M059J (cell line): Measurements from ENCODE around the gene BGLAP. TPM values are rescaled to one million over a fixed set of nuclear protein-coding genes. Genes with fewer than 3 reads are reported as not detected.
"Not testable (repeated sequence)": the region's sequence is repeated elsewhere in the genome, so short reads cannot be mapped to it uniquely, and the experiment has no call there.

Experiments
- DNase-seq: peaks from one replicate; pipeline ENCODE4 v3.0.0-alpha.2; 2012; ENCODE audit warnings: low read depth
- total RNA-seq: library from RNA; depleted of rRNA; stranded (reverse); fragments of >200 nt; shearing (Covaris generic); gene quantifications from 2 replicates; pipeline ENCODE4 v1.2.3, GENCODE V29; 2014; rRNA removed

The BGLAP gene
- not detected in 2 replicates for total RNA-seq

DNA sequence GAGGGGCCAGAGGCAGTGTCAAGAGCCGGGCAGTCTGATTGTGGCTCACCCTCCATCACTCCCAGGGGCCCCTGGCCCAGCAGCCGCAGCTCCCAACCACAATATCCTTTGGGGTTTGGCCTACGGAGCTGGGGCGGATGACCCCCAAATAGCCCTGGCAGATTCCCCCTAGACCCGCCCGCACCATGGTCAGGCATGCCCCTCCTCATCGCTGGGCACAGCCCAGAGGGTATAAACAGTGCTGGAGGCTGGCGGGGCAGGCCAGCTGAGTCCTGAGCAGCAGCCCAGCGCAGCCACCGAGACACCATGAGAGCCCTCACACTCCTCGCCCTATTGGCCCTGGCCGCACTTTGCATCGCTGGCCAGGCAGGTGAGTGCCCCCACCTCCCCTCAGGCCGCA, at the start of gene BGLAP:
BGLAP (plus strand) TSS at position 259 of the 400 bp plus-strand sequence; CDS start at position 307, 48 bp downstream.
- peak; percentile 62 for DNase-seq

DNA sequence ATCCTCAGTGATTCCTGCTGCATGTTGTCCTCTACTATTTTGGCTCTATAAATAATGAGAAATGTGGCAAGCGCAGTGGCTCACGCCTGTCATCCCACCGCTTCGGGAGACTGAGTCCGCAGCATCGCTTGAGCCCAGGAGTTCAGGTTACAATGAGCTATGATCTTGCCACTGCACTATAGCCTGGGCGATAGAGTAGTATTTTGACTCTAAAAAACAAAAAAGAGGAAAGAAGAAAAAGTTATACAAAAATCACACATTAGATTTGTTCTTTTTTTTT, 48.8 kb upstream of the BGLAP start:
- DNase-seq: no peak

- peak; percentile 98 for DNase-seq
Measured at GRCh38 chr1:156193488-156194299, 48.3 kb upstream of the BGLAP start, which contains the start of gene SLC25A44. Gene SLC25A44, plus strand, starts transcription at chr1:156194104. Its CDS starts 5,744 bp downstream, at chr1:156199848.

GRCh38 chr1:156194300-156194652, 47.7 kb upstream of the BGLAP start:
- peak; percentile 9 for DNase-seq

DNA sequence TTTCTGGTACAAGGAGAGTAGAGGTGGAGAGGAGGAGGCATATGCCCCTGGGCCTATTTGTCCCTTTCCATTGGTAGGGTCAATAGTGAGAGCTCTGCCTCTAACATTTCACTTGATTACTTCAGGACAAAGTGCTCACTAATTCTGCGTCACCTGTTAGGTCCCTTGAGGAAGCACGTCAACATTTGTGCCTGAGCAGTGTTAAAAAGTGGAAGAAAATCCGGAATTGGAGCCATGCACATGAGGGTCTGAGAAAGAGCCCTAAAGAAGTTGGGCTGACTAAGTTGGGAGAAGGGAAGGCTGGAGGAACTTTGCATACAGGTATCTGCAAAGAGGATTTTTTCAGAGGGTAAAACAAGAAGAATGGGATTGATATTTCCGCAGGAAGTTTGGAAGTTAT, 46.1 kb upstream of the BGLAP start:
- DNase-seq: no peak

GRCh38 chr1:156196445-156196844, 45.5 kb upstream of the BGLAP start:
- DNase-seq: no peak

DNA sequence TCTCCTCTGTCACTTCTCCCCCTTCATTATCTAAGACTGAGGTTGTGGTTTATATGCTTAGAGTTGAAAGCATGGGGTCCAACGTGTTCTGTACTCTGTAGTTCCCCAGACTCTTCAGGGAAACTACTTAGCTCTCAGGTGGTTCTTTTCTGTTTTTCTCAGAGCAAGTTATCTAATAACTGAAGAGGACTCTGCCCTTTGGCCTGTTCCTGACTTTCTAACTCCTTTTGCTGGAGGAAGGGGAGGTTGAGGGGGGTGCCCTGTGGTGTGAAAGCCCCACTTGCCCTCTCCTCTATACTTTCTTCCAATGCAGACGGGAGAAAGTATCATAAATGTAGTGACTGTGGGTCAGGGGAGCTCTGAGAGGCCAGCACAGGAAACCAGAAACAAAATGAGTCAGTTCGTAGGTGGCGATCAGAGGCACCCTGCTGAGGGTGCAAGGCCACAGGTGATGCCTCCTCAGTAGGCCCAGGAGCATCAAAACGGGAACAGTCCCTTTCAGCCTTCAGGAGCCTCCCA, 43.1 kb upstream of the BGLAP start:
- no peak for DNase-seq

GRCh38 chr1:156200044-156200443, 41.9 kb upstream of the BGLAP start:
- no peak for DNase-seq

DNA sequence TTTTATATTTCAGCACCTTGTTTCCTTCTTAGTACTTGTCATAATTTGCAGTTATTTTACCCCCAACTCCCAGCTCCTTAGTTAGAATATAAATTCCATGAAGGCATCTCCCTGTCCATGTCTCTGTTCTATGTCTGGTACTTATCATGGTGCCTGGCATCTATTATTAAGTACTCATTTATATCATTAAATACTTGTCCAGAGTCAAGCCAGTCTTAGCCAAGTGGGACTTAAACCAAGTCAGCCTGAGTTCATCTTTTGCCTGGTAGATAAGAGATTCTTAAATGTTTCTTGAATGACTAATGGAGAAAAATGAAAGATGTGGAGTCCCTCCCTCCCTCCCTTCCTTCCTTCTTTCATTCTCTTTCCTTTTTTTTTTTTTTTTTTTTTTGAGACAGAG, 38.7 kb upstream of the BGLAP start:
- DNase-seq: peak; percentile 60

GRCh38 chr1:156204686-156205085, 37.3 kb upstream of the BGLAP start:
- DNase-seq: no peak

- peak; percentile 12 for DNase-seq
Measured at GRCh38 chr1:156211243-156211642, 30.7 kb upstream of the BGLAP start.

DNA sequence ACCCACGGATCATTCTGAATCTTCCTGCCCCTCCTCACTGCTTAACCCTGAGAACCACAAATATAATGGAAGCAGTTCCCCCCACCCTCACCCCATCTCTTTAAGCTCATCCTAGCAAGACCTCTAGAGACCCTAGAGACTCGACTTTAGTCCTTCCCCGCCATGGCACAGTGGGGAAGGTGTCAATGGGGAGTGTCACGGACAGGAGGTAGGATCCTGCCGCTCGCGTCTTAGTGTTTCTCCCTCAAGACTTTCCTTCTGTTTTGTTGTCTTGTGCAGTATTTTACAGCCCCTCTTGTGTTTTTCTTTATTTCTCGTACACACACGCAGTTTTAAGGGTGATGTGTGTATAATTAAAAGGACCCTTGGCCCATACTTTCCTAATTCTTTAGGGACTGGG, 29.9 kb upstream of the BGLAP start:
- DNase-seq: no peak

- DNase-seq: peak; percentile 96
Measured at GRCh38 chr1:156212833-156213643, 28.9 kb upstream of the BGLAP start, which contains the start of gene PMF1. Gene PMF1, plus strand, starts transcription at chr1:156213007. Its CDS starts 9 bp downstream, at chr1:156213016.

DNA sequence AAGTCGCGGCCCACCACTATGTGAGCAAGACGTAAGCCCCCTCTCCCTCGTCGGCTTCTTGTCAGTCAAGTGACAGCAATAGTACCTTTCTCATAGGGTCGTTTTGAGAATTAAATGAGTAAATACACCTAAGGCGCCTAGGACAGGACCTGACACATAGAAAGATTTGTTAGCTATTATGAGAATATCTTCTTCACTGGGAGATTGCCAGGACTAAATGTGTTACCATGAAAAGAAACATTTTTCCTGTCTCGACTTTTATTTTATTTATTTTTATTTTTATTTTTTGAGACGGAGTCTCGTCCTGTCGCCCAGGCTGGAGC, 28.4 kb upstream of the BGLAP start:
- DNase-seq: no peak

DNA sequence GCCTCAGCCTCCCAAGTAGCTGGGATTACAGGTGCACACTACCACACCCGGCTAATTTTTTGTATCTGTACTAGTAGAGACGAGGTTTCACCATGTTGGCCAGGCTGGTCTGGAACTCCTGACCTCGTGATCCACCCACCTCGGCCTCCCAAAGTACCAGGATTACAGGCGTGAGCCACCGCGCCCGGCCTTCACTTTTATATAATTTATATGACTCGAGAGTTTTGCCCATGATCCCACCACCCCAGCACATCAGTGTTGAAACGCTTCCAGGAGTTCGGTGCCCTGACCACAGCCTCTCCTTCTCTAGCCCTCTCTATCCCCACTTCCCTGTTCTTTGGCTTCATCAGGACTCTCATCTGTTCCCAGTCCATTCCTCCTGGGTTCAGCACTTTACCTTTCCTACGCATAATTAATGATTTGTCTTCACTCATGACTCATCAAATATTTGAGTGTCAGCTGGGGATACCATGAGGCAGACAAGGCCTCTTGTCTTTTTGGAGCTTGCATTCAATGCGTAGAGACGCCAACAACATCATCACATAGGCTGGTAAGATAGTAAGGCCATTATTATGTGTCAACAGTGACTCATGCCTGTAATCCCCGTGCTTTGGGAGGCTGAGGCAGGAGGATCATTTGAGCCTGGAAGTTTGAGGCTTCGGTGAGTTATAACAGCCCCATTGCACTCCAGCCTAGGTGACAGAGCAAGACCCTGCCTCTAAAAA, 27.8 kb upstream of the BGLAP start:
- peak; percentile 91 for DNase-seq

DNA sequence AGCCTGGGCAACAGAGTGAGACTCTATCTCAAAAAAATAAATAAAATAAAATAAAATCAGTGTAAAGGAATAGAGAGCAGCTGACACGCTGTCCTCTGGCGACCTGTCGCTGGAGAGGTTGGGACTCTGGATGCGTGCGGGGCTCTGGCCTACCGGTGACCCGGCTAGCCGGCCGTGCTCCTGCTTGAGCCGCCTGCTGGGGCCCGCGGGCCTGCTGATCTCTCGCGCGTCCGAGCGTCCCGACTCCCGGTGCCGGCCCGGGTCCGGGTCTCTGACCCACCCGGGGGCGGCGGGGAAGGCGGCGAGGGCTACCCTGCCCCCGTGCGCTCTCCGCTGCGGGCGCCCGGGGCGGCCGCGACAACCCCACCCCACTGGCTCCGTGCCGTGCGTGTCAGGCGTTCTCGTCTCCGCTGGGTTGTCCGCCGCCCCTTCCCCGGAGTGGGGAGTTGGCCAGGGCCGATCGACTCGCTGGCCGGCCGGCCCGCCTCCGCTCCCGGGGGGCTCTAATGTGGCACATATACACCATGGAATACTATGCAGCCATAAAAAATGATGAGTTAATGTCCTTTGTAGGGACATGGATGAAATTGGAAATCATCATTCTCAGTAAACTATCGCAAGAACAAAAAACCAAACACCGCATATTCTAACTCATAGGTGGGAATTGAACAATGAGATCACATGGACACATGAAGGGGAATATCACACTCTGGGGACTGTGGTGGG, 25.5 kb upstream of the BGLAP start:
- not testable (repeated sequence) for DNase-seq

GRCh38 chr1:156217871-156218270, 24.1 kb upstream of the BGLAP start:
- peak; percentile 81 for DNase-seq

DNA sequence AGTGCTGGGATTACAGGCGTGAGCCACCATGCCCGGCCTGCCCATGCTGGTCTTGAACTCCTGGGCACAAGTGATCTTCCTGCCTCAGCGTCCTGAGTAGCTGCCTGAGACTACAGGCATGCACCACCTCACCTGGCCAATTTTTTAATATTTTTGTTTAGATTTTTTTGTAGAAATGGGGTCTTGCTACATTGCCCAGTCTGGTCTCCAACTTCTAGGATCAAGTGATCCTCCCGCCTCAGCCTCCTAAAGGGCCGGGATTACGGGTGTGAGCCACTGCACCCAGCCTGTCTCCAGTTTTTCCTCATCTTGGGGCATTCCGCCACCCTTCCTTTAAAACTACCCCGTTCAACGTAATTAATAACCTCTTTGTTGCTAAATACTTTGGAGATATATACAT, 21.8 kb upstream of the BGLAP start:
- DNase-seq: no peak

GRCh38 chr1:156221986-156222692, 19.8 kb upstream of the BGLAP start:
- DNase-seq: no peak

DNA sequence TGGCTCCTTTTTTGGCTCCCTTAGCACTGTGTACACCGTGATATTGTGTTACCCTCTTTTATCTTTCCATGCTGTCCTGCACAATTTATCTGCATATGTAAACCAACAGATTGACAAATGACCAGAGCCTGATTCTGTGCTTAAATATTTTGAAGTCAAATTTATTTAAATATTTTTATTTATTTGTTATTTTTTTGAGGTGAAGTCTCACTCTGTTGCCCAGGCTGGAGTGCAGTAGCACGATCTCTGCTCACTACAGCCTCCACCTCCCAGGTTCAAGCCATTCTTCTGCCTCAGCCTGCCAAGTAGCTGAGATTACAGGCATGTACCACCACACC, 16.3 kb upstream of the BGLAP start:
- DNase-seq: no peak

DNA sequence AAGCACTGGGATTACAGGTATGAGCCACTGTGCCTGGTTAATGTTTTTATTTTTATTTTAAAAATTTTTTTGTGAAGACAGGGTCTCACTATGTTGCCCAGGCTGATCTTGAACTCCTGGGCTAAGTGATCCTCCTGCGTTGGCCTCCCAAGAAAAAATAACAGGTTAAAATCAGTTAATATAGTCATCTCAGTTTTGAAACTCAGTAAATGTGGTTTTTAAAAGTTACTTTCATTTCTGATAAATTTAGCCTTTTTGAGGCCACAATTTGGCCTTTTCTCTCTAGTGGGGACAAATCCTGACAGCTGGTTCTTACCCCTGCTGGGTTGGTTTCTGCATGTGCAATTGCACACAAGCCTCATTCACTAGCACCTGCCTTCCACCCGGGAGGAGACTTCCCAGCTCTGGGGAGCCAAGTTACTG, 15.9 kb upstream of the BGLAP start:
- no peak for DNase-seq
